ENCODE measurements around the gene ASPG.

ASPG gene

DNA sequence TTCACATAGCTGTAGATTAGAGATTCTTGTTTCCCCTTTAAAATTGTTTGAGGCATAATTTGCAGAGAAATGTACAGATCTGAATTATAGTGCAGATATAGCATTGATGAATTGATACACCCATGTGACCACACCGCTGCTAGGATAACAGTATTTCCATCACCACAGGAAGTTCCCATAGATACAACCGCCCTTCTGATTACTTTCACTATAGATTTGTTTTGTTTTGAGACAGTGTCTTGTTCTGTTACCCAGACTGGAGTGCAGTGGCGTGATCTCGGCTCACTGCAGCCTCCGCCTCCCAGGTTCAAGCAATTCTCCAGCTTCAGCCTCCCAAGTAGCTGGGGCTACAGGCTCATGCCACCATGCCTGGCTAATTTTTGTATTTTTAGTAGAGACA, 8.8 kb upstream of the ASPG start:
- peak; percentile 20 for DNase-seq

DNA sequence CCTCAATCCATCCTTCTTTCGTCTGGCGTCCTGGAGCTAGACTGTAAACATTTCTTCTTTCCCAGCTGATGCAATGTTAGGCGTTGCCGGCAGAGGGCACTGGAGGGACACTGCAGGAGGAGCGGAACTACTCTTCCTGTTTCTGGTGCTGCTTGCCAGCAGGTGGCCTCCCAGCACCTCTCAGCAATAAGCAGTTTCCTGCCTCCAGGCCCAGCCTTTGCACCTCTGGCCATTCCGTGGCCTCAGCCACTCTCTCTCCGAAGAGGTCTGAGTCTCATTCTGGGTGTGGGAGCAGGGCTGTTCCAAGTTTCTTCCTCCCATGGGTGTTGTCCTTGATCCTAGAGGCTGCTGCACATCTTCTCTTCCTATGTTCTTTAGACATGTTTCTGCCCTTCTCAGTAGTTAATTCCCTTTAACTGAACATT, 7.5 kb upstream of the ASPG start:
- DNase-seq = peak; percentile 96

GRCh38 chr14:104080376-104081260, 4.9 kb upstream of the ASPG start:
- no peak for DNase-seq

DNA sequence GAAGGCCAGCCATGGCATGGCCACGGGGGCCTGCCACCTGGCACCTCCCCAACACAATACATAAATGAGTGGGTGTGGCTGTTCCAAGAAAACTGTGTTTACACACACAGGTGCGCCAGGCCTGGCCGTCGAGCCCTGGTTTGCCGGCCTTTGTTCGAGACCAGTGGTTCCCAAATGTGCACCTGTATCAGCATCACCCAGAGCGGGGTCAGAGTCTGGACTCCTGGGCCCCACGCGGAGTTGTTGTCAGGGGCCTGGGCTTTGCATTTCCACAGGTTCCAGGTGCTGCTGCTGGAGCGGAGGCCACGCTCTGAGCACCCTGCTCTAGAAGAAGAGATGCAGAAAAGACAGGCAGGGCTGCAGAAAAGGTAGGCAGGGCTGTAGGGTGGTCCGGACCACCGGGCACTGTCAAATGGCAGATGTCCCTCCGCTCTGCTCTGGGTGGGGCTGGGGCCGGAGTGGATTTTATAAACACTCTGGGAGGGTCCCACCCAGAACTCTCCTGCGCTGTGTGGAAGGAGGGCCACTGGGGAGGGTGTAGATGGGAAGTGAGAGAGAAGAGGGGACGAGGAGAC, 4.2 kb upstream of the ASPG start:
- no peak for DNase-seq

DNA sequence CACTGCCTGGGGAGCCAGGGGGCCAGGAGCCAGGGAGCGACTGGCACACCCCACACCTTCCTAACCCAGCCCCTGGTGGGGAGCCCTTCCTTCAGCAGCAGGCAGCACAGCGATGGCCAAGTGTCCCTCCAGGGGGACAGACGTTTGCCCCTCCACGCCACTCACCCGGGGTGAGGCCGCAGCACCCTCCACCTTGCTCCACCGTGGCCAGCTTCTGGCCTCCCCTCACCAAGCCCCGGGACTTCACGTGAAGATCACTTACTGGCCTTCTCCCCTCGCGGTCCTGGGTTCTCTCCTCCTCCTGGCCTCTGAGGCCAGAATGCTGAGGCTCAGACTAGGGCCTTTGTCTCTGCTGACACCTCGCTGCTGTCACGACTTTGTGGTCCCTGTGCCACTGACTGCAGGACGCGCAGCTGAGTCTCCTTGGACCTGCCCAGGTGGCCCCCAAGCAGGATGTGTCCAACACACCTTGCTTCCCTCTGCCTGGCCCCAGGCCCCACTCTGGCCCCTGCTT, 3.5 kb upstream of the ASPG start:
- DNase-seq = no peak

DNA sequence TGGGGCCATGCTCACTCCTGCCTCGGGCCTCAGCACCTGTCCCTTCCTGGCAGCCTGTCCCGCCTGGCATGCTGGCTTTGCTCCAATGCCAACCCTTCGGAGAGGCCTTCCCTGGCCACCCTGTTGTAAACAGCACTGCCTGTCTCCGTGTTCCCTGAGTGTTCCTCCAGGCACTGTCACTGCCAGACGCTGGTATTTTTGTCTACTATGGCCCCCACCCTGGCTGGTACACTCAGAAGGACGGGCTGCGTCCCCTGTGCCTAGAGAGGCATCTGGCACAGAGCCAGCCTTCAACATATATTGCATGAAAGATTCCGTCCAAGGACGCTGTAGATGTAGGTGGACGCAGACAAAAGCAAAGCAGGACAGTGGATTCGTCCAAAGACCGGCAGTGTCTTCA, 2.7 kb upstream of the ASPG start:
- DNase-seq = no peak

GRCh38 chr14:104084251-104085002, 1.1 kb upstream of the ASPG start:
- DNase-seq = no peak

- DNase-seq = no peak
Observed at GRCh38 chr14:104085889-104086201, 345 bp downstream of the ASPG start.

DNA sequence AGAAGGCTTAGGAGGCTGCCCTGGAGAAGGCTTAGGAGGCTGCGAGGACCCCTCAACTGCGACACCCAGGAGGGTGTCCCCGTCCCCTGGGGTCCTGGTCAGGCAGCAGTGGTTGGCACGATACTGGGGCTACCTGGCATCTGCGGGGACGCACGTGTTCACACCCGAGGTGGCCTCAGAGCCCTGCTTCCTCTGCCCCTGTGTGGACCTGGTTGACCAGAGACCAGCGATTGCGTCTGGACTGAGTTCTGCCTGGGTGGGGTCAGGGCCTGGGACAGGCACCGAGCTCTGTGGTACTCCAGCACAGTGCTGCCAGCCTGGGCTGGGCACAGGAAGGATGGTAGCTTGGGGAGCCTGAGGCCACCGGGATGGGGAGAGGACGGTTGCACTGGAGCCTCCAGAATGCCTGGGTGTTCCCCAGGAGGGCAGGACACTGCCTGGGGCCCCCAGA, 735 bp downstream of the ASPG start:
- no peak for DNase-seq

- no peak for DNase-seq
Observed at GRCh38 chr14:104086661-104087461, 1.4 kb downstream of the ASPG start.

- no peak for DNase-seq
Observed at GRCh38 chr14:104087505-104087904, 2.0 kb downstream of the ASPG start.

GRCh38 chr14:104087981-104088850, 2.7 kb downstream of the ASPG start:
- no peak for DNase-seq

- DNase-seq = no peak
Observed at GRCh38 chr14:104090071-104090748, 4.7 kb downstream of the ASPG start.

DNA sequence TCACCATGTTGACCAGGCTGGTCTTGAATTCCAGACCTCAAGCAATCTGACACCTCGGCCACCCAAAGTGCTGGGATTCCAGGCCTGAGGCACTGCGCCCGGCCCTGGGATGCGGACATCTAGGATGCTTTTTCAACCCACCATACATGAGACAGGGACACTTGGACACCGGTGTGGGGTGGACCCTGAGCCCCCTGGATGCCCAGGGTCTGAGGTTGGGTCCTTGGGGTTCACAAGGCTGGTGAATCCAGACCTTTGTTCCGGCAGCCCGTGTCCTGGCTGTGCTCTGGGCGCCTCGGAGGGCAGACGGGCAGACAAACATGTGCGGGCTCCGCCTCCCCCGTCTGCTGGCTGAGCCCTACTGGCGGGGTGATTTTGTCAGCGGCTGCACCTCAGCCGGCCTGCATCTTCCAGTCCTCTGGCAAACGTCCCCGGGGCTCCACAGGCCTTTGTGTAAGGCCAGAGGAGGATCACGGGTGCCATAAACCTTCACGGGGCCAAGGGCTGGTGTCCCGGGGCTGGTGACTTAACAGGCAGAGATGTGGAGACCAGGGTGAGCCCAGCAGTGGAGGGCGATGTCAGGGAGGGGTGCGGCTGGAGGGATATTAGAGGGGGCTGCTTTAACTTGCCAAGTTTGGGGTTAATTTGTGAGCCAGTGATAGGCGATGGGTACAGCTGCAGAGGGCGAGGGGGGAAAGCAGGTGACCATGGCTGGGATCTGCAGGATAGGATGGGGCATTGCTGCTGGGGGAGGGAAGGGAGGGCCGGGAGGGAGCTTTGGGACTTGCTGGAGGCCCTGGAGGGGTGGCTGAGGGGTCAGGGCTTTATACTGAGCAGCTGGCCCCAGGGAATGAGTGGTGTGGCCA, 5.8 kb downstream of the ASPG start:
- DNase-seq = no peak

- DNase-seq = no peak
Observed at GRCh38 chr14:104091927-104092771, 6.6 kb downstream of the ASPG start.

GRCh38 chr14:104092931-104093365, 7.4 kb downstream of the ASPG start:
- no peak for DNase-seq

DNA sequence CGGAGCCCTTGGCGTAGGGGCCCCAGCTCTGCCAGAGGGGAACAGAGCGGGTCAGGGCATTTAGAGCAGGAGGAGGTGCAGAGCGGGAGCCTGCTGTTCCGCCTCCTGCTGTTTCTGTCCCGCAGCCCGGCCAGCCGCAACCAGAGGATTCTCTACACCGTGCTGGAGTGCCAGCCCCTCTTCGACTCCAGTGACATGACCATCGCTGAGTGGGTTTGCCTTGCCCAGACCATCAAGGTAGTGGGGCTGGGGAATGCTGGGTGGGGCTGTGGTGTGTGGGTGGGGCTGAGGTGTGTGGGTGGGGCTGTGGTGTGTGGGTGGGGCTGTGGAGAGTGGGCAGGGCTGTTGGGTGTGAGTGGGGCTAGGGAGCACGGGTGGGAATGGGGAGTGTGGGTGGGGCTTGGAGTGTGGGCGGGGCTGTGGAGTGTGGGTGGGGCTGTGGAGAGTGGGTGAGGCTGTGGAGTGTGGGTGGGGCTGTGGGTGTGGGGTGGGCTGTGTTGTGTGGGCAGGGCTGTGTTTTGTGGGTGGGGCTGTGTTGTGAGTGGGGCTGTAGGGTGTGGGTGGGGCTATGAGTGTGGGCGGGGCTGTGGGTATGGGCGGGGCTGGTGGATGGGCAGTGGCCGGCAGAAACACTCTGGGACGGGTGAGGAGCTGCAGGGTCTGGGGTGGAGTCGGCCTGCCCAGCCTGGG, 8.0 kb downstream of the ASPG start:
- peak; percentile 44 for DNase-seq

- no peak for DNase-seq
Observed at GRCh38 chr14:104094056-104094708, 8.7 kb downstream of the ASPG start.
